GM21737 (cell line): ENCODE results near the gene KDM4C.

Source experiments
- ATAC-seq: cut with Tn5 transposase; IDR thresholded peaks from one replicate; pipeline ENCODE4 v1.9.1; 2021; ENCODE audit warnings: mild to moderate bottlenecking, moderate library complexity; ENCODE audit not compliant: unreplicated experiment

KDM4C gene

GRCh38 chr9:7086389-7086788, 328.6 kb downstream of the KDM4C start:
- ATAC-seq: no peak

GRCh38 chr9:7088611-7089010, 330.8 kb downstream of the KDM4C start:
- ATAC-seq: no peak

GRCh38 chr9:7089406-7090193, 331.8 kb downstream of the KDM4C start:
- ATAC-seq: no peak

GRCh38 chr9:7093040-7093439, 335.3 kb downstream of the KDM4C start:
- no peak for ATAC-seq

- no peak for ATAC-seq
Observed at GRCh38 chr9:7094052-7094451, 336.3 kb downstream of the KDM4C start.

GRCh38 chr9:7094576-7094975, 336.8 kb downstream of the KDM4C start:
- ATAC-seq: no peak

GRCh38 chr9:7095058-7095457, 337.3 kb downstream of the KDM4C start:
- ATAC-seq: peak; percentile 67

- ATAC-seq: no peak
Observed at GRCh38 chr9:7097040-7097715, 339.4 kb downstream of the KDM4C start.

GRCh38 chr9:7097785-7098752, 340.3 kb downstream of the KDM4C start:
- no peak for ATAC-seq

- ATAC-seq: no peak
Observed at GRCh38 chr9:7103367-7103766, 345.6 kb downstream of the KDM4C start.

- ATAC-seq: no peak
Observed at GRCh38 chr9:7103771-7104170, 346.0 kb downstream of the KDM4C start.

GRCh38 chr9:7104625-7105024, 346.9 kb downstream of the KDM4C start:
- no peak for ATAC-seq

- no peak for ATAC-seq
Observed at GRCh38 chr9:7105095-7105494, 347.3 kb downstream of the KDM4C start.

GRCh38 chr9:7108936-7109335, 351.2 kb downstream of the KDM4C start:
- ATAC-seq: no peak

- no peak for ATAC-seq
Observed at GRCh38 chr9:7111413-7111812, 353.6 kb downstream of the KDM4C start.

GRCh38 chr9:7115606-7116005, 357.8 kb downstream of the KDM4C start:
- no peak for ATAC-seq

- ATAC-seq: peak; percentile 52
Observed at GRCh38 chr9:7117676-7118561, 360.1 kb downstream of the KDM4C start.

- no peak for ATAC-seq
Observed at GRCh38 chr9:7118633-7119032, 360.9 kb downstream of the KDM4C start.

- no peak for ATAC-seq
Observed at GRCh38 chr9:7119612-7120011, 361.8 kb downstream of the KDM4C start.

- peak; percentile 40 for ATAC-seq
Observed at GRCh38 chr9:7121055-7121454, 363.3 kb downstream of the KDM4C start.
